H1 (cell line): ENCODE results near the gene CCDC12. TPM values are rescaled to one million over a fixed set of nuclear protein-coding genes. Genes with fewer than 3 reads are reported as not detected.

Experiments
- CTCF ChIA-PET: fragments of 300-600 bp; sonication (Branson Sonifier 250); formaldehyde crosslinking; loops from one replicate; lab custom pipeline; 2021; ENCODE audit not compliant: partially characterized antibody; lab: Charles Lee
- POLR2A ChIA-PET: fragments of 300-600 bp; sonication (Branson Sonifier 250); formaldehyde crosslinking; loops from one replicate; lab custom pipeline; 2021; ENCODE audit warnings: inconsistent platforms; ENCODE audit not compliant: partially characterized antibody; lab: Charles Lee
- DNase-seq, 2 experiments: peaks; one replicate each; pipeline versions ENCODE4 v3.0.0 to v3.0.0-alpha.2; 2010 to 2022; ENCODE audit warnings: low spot score in 2 of 2, low read depth in 1 of 2, mixed read lengths in 1 of 2
- FAIRE-seq: peaks from 2 replicates; lab custom pipeline; 2011; peaks lifted over from hg19 to GRCh38; lab: Jason Lieb, UNC
- H2AFZ ChIP-seq: 2 replicates; pipeline ENCODE4 v1.8.1; 2012; ENCODE audit warnings: low read length, inconsistent platforms
- H2AK5ac ChIP-seq: 2 replicates; pipeline ENCODE4 v1.6.1; 2013; ENCODE audit warnings: low read depth, low read length
- H2BK120ac ChIP-seq: replicated peaks from 2 replicates; pipeline ENCODE3; 2013; ENCODE audit warnings: low read depth, low read length, inconsistent platforms
- H2BK12ac ChIP-seq: 2 replicates; pipeline ENCODE4 v1.6.1; 2013; ENCODE audit warnings: low read depth, low read length
- H2BK15ac ChIP-seq: 2 replicates; pipeline ENCODE4 v1.6.1; 2013; ENCODE audit warnings: low read length
- H2BK20ac ChIP-seq: 2 replicates; pipeline ENCODE4 v1.6.1; 2013; ENCODE audit warnings: low read length
- H2BK5ac ChIP-seq: 2 replicates; pipeline ENCODE4 v1.6.1; 2013; ENCODE audit warnings: low read depth, low read length
- H3K14ac ChIP-seq: 2 replicates; pipeline ENCODE4 v1.6.1; 2013; ENCODE audit warnings: inconsistent platforms; ENCODE audit not compliant: insufficient read length
- H3K18ac ChIP-seq: 2 replicates; pipeline ENCODE4 v1.6.1; 2013; ENCODE audit warnings: low read length; ENCODE audit errors: extremely low read depth
- H3K23ac ChIP-seq: 2 replicates; pipeline ENCODE4 v1.6.1; 2013; ENCODE audit warnings: inconsistent platforms; ENCODE audit not compliant: insufficient read length
- H3K23me2 ChIP-seq: 2 replicates; pipeline ENCODE4 v1.6.1; 2013; ENCODE audit warnings: low read depth, low read length
- H3K27ac ChIP-seq: 2 replicates; pipeline ENCODE4 v1.6.1; 2011; ENCODE audit warnings: low read depth, low read length, inconsistent platforms
- H3K27me3 ChIP-seq, 4 experiments: replicated peaks in 1 of 4; 1 replicate in 1 of 4; 2 replicates in 3 of 4; pipeline versions ENCODE4 v1.6.1 to v1.8.1; 2011 to 2013; ENCODE audit warnings: low read length in 3 of 4, mild to moderate bottlenecking in 3 of 4, inconsistent platforms in 2 of 4, mixed read lengths in 2 of 4, moderate library complexity in 1 of 4; ENCODE audit not compliant: control insufficient read depth in 3 of 4, insufficient read depth in 3 of 4; ENCODE audit errors: extremely low read depth in 1 of 4
- H3K36me3 ChIP-seq, 4 experiments: 2 replicates each; pipeline versions ENCODE4 v1.6.1 to v1.8.1; 2011 to 2013; ENCODE audit warnings: mild to moderate bottlenecking in 4 of 4, low read length in 3 of 4, moderate library complexity in 2 of 4, control low read depth in 1 of 4, inconsistent platforms in 1 of 4; ENCODE audit not compliant: insufficient read depth in 4 of 4, control insufficient read depth in 2 of 4
- H3K4ac ChIP-seq: replicated peaks from 2 replicates; pipeline ENCODE3; 2013; ENCODE audit warnings: low read length, low read depth, mixed read lengths, inconsistent platforms; ENCODE audit not compliant: insufficient read length
- H3K4me1 ChIP-seq, 4 experiments: replicated peaks in 1 of 4; 1 replicate in 1 of 4; 2 replicates in 3 of 4; pipeline versions ENCODE4 v1.6.1 to v1.8.1; 2011 to 2013; ENCODE audit warnings: low read length in 3 of 4, inconsistent platforms in 2 of 4, mixed read lengths in 1 of 4; ENCODE audit not compliant: insufficient read depth in 4 of 4, control insufficient read depth in 3 of 4
- H3K4me2 ChIP-seq, 2 experiments: 2 replicates each; pipeline versions ENCODE4 v1.6.1 to v1.8.1; 2011 to 2013; ENCODE audit warnings: low read depth in 2 of 2, low read length in 2 of 2, control low read depth in 1 of 2, inconsistent platforms in 1 of 2, mild to moderate bottlenecking in 1 of 2; ENCODE audit not compliant: insufficient read depth in 1 of 2
- H3K4me3 ChIP-seq, 4 experiments: fragments of 200-600, 300-600 bp in 1 of 4; sonication (generic), shearing (Covaris generic), sonication (Bioruptor Twin) in 1 of 4; 2 replicates each; pipeline versions ENCODE4 v1.5.1 to v1.8.1; 2011 to 2016; ENCODE audit warnings: low read length in 4 of 4, low read depth in 3 of 4, control low read depth in 2 of 4, inconsistent platforms in 2 of 4, mild to moderate bottlenecking in 2 of 4, mixed read lengths in 1 of 4, moderate library complexity in 1 of 4; ENCODE audit not compliant: insufficient read depth in 2 of 4; ENCODE audit errors: extremely low read depth in 1 of 4
- H3K56ac ChIP-seq: replicated peaks from 2 replicates; pipeline ENCODE3; 2013; ENCODE audit warnings: low read depth, mild to moderate bottlenecking, mixed read lengths, low read length, inconsistent platforms; ENCODE audit not compliant: insufficient read length
- H3K79me1 ChIP-seq: 2 replicates; pipeline ENCODE4 v1.6.1; 2013; ENCODE audit warnings: low read depth, low read length, control low read depth
- H3K79me2 ChIP-seq, 2 experiments: 2 replicates each; pipeline versions ENCODE4 v1.6.1 to v1.8.1; 2012 to 2013; ENCODE audit warnings: low read length in 2 of 2, mild to moderate bottlenecking in 2 of 2, inconsistent platforms in 1 of 2; ENCODE audit not compliant: insufficient read depth in 2 of 2, control insufficient read depth in 1 of 2
- H3K9ac ChIP-seq, 4 experiments: replicated peaks in 1 of 4; 1 replicate in 1 of 4; 2 replicates in 3 of 4; pipeline versions ENCODE4 v1.6.1 to v1.8.1; 2011 to 2013; ENCODE audit warnings: low read depth in 3 of 4, low read length in 3 of 4, control low read depth in 2 of 4, mild to moderate bottlenecking in 2 of 4, moderate library complexity in 2 of 4, inconsistent platforms in 1 of 4; ENCODE audit errors: extremely low read depth in 1 of 4
- H3K9me3 ChIP-seq, 2 experiments: 2 replicates each; pipeline versions ENCODE4 v1.6.1 to v1.8.1; 2012 to 2013; ENCODE audit warnings: mild to moderate bottlenecking in 2 of 2, moderate library complexity in 2 of 2, control low read depth in 1 of 2, inconsistent platforms in 1 of 2, low read depth in 1 of 2, low read length in 1 of 2, mixed read lengths in 1 of 2; ENCODE audit not compliant: insufficient read depth in 2 of 2
- H4K20me1 ChIP-seq, 2 experiments: replicated peaks in 1 of 2; 2 replicates each; pipeline versions ENCODE3 to v1.8.1; 2011 to 2013; ENCODE audit warnings: inconsistent platforms in 2 of 2, low read length in 2 of 2, mild to moderate bottlenecking in 1 of 2; ENCODE audit not compliant: insufficient read depth in 2 of 2, control insufficient read depth in 1 of 2
- H4K5ac ChIP-seq: 2 replicates; pipeline ENCODE4 v1.6.1; 2013; ENCODE audit warnings: low read length, low read depth, mixed read lengths, inconsistent platforms; ENCODE audit not compliant: insufficient read length
- H4K8ac ChIP-seq: 2 replicates; pipeline ENCODE4 v1.8.0; 2013; ENCODE audit warnings: mild to moderate bottlenecking, moderate library complexity, low read length, inconsistent platforms; ENCODE audit not compliant: insufficient read depth; ENCODE audit errors: extremely low read depth
- H4K91ac ChIP-seq: replicated peaks from 2 replicates; pipeline ENCODE3; 2013; ENCODE audit warnings: low read length, mixed read lengths, inconsistent platforms; ENCODE audit not compliant: insufficient read length
- EGR1 ChIP-seq: IDR thresholded peaks from 2 replicates; pipeline ENCODE4 v1.6.1; 2011; ENCODE audit warnings: low read depth, low read length, borderline replicate concordance
- POLR2AphosphoS5 ChIP-seq: IDR thresholded peaks from 2 replicates; pipeline ENCODE4 v1.6.1; 2011; ENCODE audit warnings: low read depth, low read length
- WGBS, 2 experiments: shearing (Covaris generic) in 1 of 2; methylation state at CpG; one replicate each; pipeline versions ENCODE4 v1.1.6 to v1.1.7; 2013 to 2015; ENCODE audit warnings: low lambda C conversion rate in 2 of 2, mixed read lengths in 2 of 2, inconsistent platforms in 1 of 2, low coverage in 1 of 2, missing lambda C conversion rate in 1 of 2; ENCODE audit not compliant: insufficient replicate concordance in 2 of 2, insufficient coverage in 1 of 2, insufficient read length in 1 of 2; ENCODE audit errors: extremely low coverage in 1 of 2, missing lambda C conversion rate in 1 of 2; 5-methylcytosine and 5-hydroxymethylcytosine counted together
- polyA plus RNA-seq, 7 experiments: library from polyadenylated mRNA; depleted of rRNA in 3 of 7; stranded (reverse) in 5 of 7; unstranded in 2 of 7; fragments of >200 nt in 5 of 7; fragments of 200-250 nt in 2 of 7; gene quantifications; 1 replicate in 5 of 7; 2 replicates in 1 of 7; 4 replicates in 1 of 7; pipeline versions ENCODE4 v1.2.1 to v1.2.3, GENCODE V29; 2011 to 2013; ENCODE audit warnings: missing spikeins in 2 of 7, mixed read lengths in 2 of 7
- total RNA-seq: library from RNA; stranded (reverse); fragmentation: NEBNext Ultra II Directional; extraction: Animal tissue kit (Norgen Biotek cat#: 25700); gene quantifications from 2 replicates; pipeline ENCODE4 v1.2.1, GENCODE V29; 2021

The CCDC12 gene
- total and polyA plus RNA-seq, 2 of the 8 experiments (the other 6 are each of a cell fraction or from before 2014, with no cell fraction given): 29.5 to 41.3 TPM

- Histone ChIP-seq H3K36me3 (peaks cover 0 to under 1% (median 0%) of the 10 kb centered on the region in 4 experiments; a peak in 2 of 8 replicates), H3K79me2 (peaks cover 41 to 65% of the 10 kb centered on the region in 2 experiments), H4K20me1 (peaks cover 9 to 21% of the 10 kb centered on the region in 2 experiments), H3K4me3 (no peak overlapping the region), H3K14ac (no peak overlapping the region), H4K8ac (no peak overlapping the region), H2AFZ (no peak overlapping the region), H4K5ac (no peak overlapping the region), H3K79me1 (peaks cover 9% of the 10 kb centered on the region), H3K27ac (no peak overlapping the region), H3K18ac (no peak overlapping the region), H3K23ac (no peak overlapping the region), H2AK5ac (no peak overlapping the region), H3K56ac (no peak overlapping the region), H3K9me3 (no peaks in the 10 kb centered on the region), H3K4me2 (0 out of 4 replicates have a peak overlapping the region, but pooled peaks of 1 of the 2 experiments have one; percentile 2), H2BK5ac (no peak overlapping the region), H3K23me2 (peaks cover 6% of the 10 kb centered on the region; the same call in 1 of the 2 replicates), H2BK120ac (no peak overlapping the region), H3K9ac (no peak overlapping the region), H4K91ac (no peak overlapping the region), H3K4me1 (peaks cover 0 to 7% (median 2%) of the 10 kb centered on the region in 4 experiments; a peak in 4 of 7 replicates), H2BK12ac (no peak overlapping the region), H2BK20ac (no peak overlapping the region), H3K27me3 (no peaks in the 10 kb centered on the region), H2BK15ac (no peak overlapping the region), H3K4ac (no peak overlapping the region)
- DNase-seq (no peak), FAIRE-seq (no peak)
- WGBS, 2 experiments: 89% methylated on average over 9 of the region's 9 CpGs; no CpG with 5 or more reads in 1 of the 2 experiments
- CTCF ChIA-PET: interaction anchor here (1.5 kb wide), 1 partner anchor 16 kb away, joined by 5 read pairs; no protein-coding TSS in a partner anchor
- peak; percentile 4; the same call in 1 of the 2 replicates for TF ChIP-seq POLR2AphosphoS5
- no peak for TF ChIP-seq EGR1
- POLR2A ChIA-PET: interaction anchor here (1.0 kb wide), 1 partner anchor 13 kb away, joined by 3 read pairs; no protein-coding TSS in a partner anchor
Observed at GRCh38 chr3:46974421-46975171, 1.9 kb downstream of the CCDC12 start.
